CD8-positive, alpha-beta memory T cell (primary cell): ENCODE measurements around the gene CSTF1. TPM values are rescaled to one million over a fixed set of nuclear protein-coding genes. Genes with fewer than 3 reads are reported as not detected.
"Not testable (repeated sequence)": the region's sequence is repeated elsewhere in the genome, so short reads cannot be mapped to it uniquely, and the experiment has no call there.

ENCODE experiments used
- CTCF ChIA-PET: fragments of 350-600 bp; sonication (Branson Sonifier 250); formaldehyde crosslinking; loops from one replicate; lab custom pipeline; 2021; ENCODE audit warnings: antibody characterized with exemption; lab: Charles Lee
- POLR2A ChIA-PET: fragments of 350-600 bp; sonication (Branson Sonifier 250); formaldehyde crosslinking; loops from one replicate; lab custom pipeline; 2021; ENCODE audit warnings: antibody characterized with exemption; lab: Charles Lee
- DNase-seq, 5 donors: peaks; one replicate each; pipeline versions ENCODE4 v3.0.0 to v3.0.0-alpha.2; 2020 to 2022; ENCODE audit warnings: mixed read lengths in 1 of 5
- H3K27ac ChIP-seq: one replicate; pipeline ENCODE4 v1.7.0; 2013; ENCODE audit warnings: low read depth, mild to moderate bottlenecking, low read length, moderate library complexity
- H3K27me3 ChIP-seq: 2 replicates; pipeline ENCODE4 v1.7.0; 2013; ENCODE audit warnings: low read length, mild to moderate bottlenecking; ENCODE audit not compliant: insufficient read depth, poor library complexity, severe bottlenecking
- H3K36me3 ChIP-seq: 2 replicates; pipeline ENCODE4 v1.7.0; 2013; ENCODE audit warnings: mild to moderate bottlenecking, low read length, moderate library complexity; ENCODE audit not compliant: insufficient read depth
- H3K4me1 ChIP-seq: 2 replicates; pipeline ENCODE4 v1.7.0; 2013; ENCODE audit warnings: mild to moderate bottlenecking, low read length, moderate library complexity; ENCODE audit not compliant: insufficient read depth
- H3K4me3 ChIP-seq: 2 replicates; pipeline ENCODE4 v1.7.0; 2013; ENCODE audit warnings: mild to moderate bottlenecking, low read length
- H3K9me3 ChIP-seq: 2 replicates; pipeline ENCODE4 v1.7.0; 2013; ENCODE audit warnings: mild to moderate bottlenecking, low read length
- H3K27ac Mint-ChIP-seq, 8 donors: one replicate each; pipeline ENCODE4 v1.8.0; 2020 to 2021; ENCODE audit warnings: mixed read lengths in 8 of 8, mild to moderate bottlenecking in 6 of 8, inconsistent platforms in 3 of 8, moderate library complexity in 3 of 8
- H3K27me3 Mint-ChIP-seq, 2 donors: one replicate each; pipeline ENCODE4 v1.8.0; 2020 to 2021; ENCODE audit warnings: mixed read lengths in 2 of 2, mild to moderate bottlenecking in 1 of 2, moderate library complexity in 1 of 2
- H3K36me3 Mint-ChIP-seq, 3 donors: one replicate each; pipeline ENCODE4 v1.8.0; 2020 to 2021; ENCODE audit warnings: mixed read lengths in 3 of 3, inconsistent platforms in 1 of 3, mild to moderate bottlenecking in 1 of 3
- H3K4me1 Mint-ChIP-seq, 3 donors: one replicate each; pipeline ENCODE4 v1.8.0; 2020 to 2021; ENCODE audit warnings: mixed read lengths in 3 of 3, inconsistent platforms in 1 of 3, mild to moderate bottlenecking in 1 of 3
- H3K4me3 Mint-ChIP-seq, 7 donors: one replicate each; pipeline ENCODE4 v1.8.0; 2020 to 2021; ENCODE audit warnings: mixed read lengths in 7 of 7, mild to moderate bottlenecking in 6 of 7, moderate library complexity in 4 of 7, inconsistent platforms in 2 of 7
- H3K9me3 Mint-ChIP-seq, 5 donors: one replicate each; pipeline ENCODE4 v1.8.0; 2020 to 2022; ENCODE audit warnings: mixed read lengths in 5 of 5, mild to moderate bottlenecking in 3 of 5, moderate library complexity in 2 of 5, inconsistent platforms in 1 of 5
- polyA plus RNA-seq: library from polyadenylated mRNA; unstranded; fragments of 300-500 nt; fragmentation: Illumina TruSeq; gene quantifications from one replicate; pipeline ENCODE4 v1.2.3, GENCODE V29; 2021
- total RNA-seq, 2 experiments: library from RNA; stranded (reverse); gene quantifications; one replicate each; pipeline ENCODE4 v1.2.3, GENCODE V29; 2021

Gene CSTF1
- total and polyA plus RNA-seq, 3 experiments from 2014 or later = 37.0 to 54.7 (median 54.2) TPM

DNA sequence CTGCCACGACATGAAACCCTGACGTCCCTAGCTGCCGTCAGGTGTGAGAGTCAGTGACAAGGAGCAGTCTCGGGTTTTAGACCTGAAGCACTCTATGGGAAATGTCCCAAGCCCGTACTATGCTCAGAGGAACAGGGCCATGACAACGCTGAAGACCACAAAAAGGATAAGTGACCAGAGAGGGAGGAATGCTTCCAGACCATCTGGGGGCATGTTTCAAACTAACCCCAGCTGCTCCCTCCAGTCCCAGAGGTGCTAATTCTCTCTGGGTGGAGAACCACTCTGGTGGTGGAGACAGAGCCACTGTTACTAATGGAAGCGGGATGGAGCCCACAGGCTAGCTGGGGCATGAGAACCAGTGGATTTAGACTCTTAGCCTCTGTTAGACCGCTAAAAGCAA lies 9.1 kb upstream of the CSTF1 start:
- Mint-ChIP-seq H3K9me3 (no peaks in the 10 kb centered on the region), H3K4me3 (no peak overlapping the region), H3K27ac (peak overlapping the region in 1 of 8 donors; percentile 56), H3K4me1 (peaks cover 0 to 5% (median 0%) of the 10 kb centered on the region in 3 donors), H3K36me3 (peaks cover 0 to 8% (median 4%) of the 10 kb centered on the region in 3 donors), H3K27me3 (no peaks in the 10 kb centered on the region)
- no peaks in the 10 kb centered on the region for H3K27me3 ChIP-seq
- H3K27ac ChIP-seq = no peak overlapping the region
- no peaks in the 10 kb centered on the region for H3K4me1 ChIP-seq
- no peak overlapping the region for H3K4me3 ChIP-seq
- ChIA-PET POLR2A (no interaction called here), CTCF (interaction anchor here (1.1 kb wide), 1 partner anchor 40 kb away, joined by 3 read pairs; no protein-coding TSS in a partner anchor)
- no peak for DNase-seq
- H3K9me3 ChIP-seq = no peaks in the 10 kb centered on the region
- no peaks in the 10 kb centered on the region for H3K36me3 ChIP-seq

DNA sequence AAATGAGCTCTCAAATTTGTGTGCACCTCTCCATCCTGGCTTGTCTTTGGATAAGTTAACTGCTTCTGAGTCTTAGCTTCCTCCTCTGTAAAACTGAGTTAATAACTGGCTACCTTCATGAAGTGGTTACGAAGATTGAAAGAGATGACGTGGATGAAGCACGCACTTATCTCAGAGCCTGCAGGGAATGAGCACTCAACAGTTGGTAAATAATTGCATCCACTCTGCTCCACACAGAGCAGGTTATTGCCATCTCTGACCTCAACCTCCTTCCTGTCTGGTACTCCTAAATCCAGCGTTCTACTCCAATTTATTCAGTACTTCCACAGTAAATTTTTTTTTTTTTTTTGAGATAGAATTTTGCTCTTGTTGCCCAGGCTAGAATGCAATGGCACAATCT lies 7.3 kb upstream of the CSTF1 start:
- H3K27ac ChIP-seq = no peak overlapping the region
- POLR2A ChIA-PET = no interaction called here
- H3K36me3 ChIP-seq = no peaks in the 10 kb centered on the region
- Mint-ChIP-seq H3K27ac (no peak overlapping the region), H3K9me3 (no peaks in the 10 kb centered on the region), H3K4me1 (peaks cover 0 to 4% (median 0%) of the 10 kb centered on the region in 3 donors), H3K27me3 (peaks cover 0 to 2% of the 10 kb centered on the region in 2 donors), H3K4me3 (no peak overlapping the region), H3K36me3 (peaks cover 0 to 11% (median 7%) of the 10 kb centered on the region in 3 donors)
- no peak overlapping the region for H3K4me3 ChIP-seq
- no peak for DNase-seq
- CTCF ChIA-PET = interaction anchor here (1.5 kb wide), 1 partner anchor 9 kb away, joined by 5 read pairs; no protein-coding TSS in a partner anchor
- no peaks in the 10 kb centered on the region for H3K9me3 ChIP-seq
- no peaks in the 10 kb centered on the region for H3K27me3 ChIP-seq
- no peaks in the 10 kb centered on the region for H3K4me1 ChIP-seq

DNA sequence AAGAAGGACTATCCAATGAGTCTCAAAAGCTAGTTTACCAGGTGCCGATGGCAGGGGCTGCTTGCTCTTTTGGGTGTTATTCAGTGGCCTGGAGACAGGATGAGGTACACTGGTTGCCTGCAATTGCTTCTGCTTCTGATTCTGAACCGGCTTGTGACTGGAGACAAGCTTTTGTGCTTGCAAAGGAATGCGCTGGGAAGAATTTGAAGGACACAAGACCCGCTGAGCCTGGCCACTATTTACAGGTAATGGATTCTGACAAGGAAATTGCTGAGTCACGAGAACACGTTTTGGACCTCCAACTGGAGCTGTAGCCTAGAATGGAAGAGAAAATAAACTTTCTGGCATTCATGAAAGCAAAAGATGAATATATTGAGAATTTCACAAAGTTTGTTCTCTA lies 6.2 kb upstream of the CSTF1 start:
- Histone ChIP-seq H3K27me3 (no peaks in the 10 kb centered on the region), H3K9me3 (no peaks in the 10 kb centered on the region), H3K4me3 (no peak overlapping the region), H3K36me3 (no peaks in the 10 kb centered on the region), H3K27ac (no peak overlapping the region), H3K4me1 (peaks cover 2% of the 10 kb centered on the region)
- Mint-ChIP-seq H3K27ac (no peak overlapping the region), H3K9me3 (no peaks in the 10 kb centered on the region), H3K4me3 (peak overlapping the region in 1 of 7 donors; percentile 69), H3K36me3 (peaks cover 0 to 11% (median 7%) of the 10 kb centered on the region in 3 donors), H3K4me1 (peaks cover 0 to 5% (median 4%) of the 10 kb centered on the region in 3 donors), H3K27me3 (peaks cover 0 to 2% of the 10 kb centered on the region in 2 donors)
- no peak for DNase-seq
- ChIA-PET CTCF (no interaction called here), POLR2A (no interaction called here)

DNA sequence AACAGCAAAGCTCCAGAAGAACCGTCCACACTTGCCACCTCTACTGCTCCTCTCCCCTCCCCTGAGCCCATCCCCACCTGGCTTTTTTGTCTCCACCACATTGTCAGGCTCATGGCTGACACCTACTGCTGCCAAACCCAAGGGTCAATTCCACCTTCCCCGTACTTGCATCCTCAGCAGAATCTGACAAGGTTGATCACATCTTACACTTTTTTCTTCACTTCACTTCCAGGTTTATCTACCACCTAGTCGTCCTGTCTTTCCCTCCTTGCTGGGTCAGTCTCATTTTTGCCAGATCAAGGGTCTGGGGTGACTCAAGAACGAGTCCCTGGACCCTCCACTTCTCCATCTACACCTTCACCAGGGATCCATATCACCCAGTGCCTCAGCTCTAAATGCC lies 3.6 kb upstream of the CSTF1 start:
- Mint-ChIP-seq H3K9me3 (no peaks in the 10 kb centered on the region), H3K36me3 (peaks cover 0 to 16% (median 7%) of the 10 kb centered on the region in 3 donors), H3K4me3 (no peak overlapping the region), H3K4me1 (peaks cover 10 to 18% (median 14%) of the 10 kb centered on the region in 3 donors), H3K27ac (peak overlapping the region in 2 of 8 donors; percentile 30 to 39), H3K27me3 (peaks cover 0 to 2% of the 10 kb centered on the region in 2 donors)
- no peaks in the 10 kb centered on the region for H3K36me3 ChIP-seq
- ChIA-PET POLR2A (no interaction called here), CTCF (no interaction called here)
- no peak overlapping the region for H3K27ac ChIP-seq
- H3K4me1 ChIP-seq = peaks cover 13% of the 10 kb centered on the region
- no peak overlapping the region for H3K4me3 ChIP-seq
- H3K9me3 ChIP-seq = no peaks in the 10 kb centered on the region
- no peaks in the 10 kb centered on the region for H3K27me3 ChIP-seq
- no peak for DNase-seq

DNA sequence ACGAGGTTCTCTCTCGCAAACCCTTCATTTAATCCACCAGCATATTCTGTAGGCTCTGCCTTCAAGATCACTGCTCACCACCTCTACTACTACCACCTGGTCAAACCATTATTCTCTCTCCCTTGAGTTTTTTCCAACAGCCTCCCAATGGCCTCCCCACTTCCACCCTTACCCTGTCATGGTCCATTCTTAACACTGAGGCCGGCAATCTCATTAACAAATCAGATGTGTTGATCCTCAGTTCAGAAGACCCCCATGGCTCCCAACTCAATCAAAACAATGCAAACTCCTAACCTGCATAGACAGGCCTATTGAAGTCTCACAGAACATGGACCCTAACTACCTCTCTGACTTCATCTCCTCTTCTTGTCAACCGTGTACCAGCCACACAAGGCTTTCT lies 2.6 kb upstream of the CSTF1 start:
- H3K4me1 Mint-ChIP-seq = peaks cover 19 to 23% (median 21%) of the 10 kb centered on the region in 3 donors
- ChIA-PET CTCF (no interaction called here), POLR2A (no interaction called here)
- Histone ChIP-seq H3K27me3 (no peaks in the 10 kb centered on the region), H3K4me3 (no peak overlapping the region), H3K36me3 (no peaks in the 10 kb centered on the region), H3K27ac (no peak overlapping the region), H3K9me3 (no peaks in the 10 kb centered on the region), H3K4me1 (peaks cover 21% of the 10 kb centered on the region)
- no peaks in the 10 kb centered on the region for H3K9me3 Mint-ChIP-seq
- no peak for DNase-seq
- H3K4me3 Mint-ChIP-seq = peak overlapping the region in 3 of 7 donors; percentile 0 to 43 (median 17)
- peaks cover 0 to 15% (median 6%) of the 10 kb centered on the region in 3 donors for H3K36me3 Mint-ChIP-seq
- peaks cover 0 to 2% of the 10 kb centered on the region in 2 donors for H3K27me3 Mint-ChIP-seq
- H3K27ac Mint-ChIP-seq = peak overlapping the region in 4 of 8 donors; percentile 1 to 61 (median 26)

DNA sequence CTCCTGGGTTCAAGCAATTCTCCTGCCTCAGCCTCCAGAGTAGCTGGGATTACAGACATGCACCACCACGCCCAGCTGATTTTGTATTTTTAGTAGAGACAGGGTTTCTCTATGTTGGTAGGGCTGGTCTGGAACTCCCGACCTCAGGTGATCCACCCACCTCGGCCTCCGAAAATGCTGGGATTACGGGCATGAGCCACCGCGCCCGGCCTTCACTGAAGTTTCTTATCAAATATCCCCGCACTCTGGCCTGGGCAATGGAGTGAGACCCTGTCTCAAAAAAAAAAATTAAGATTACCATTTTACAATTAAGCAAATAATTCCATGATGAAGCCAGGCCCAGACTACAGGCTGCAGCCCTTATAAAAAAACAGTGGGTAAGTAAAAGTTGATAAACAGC lies 2.0 kb upstream of the CSTF1 start:
- H3K27me3 Mint-ChIP-seq, H3K9me3 Mint-ChIP-seq, CTCF ChIA-PET, H3K4me3 Mint-ChIP-seq, H3K27me3 ChIP-seq, H3K4me3 ChIP-seq, POLR2A ChIA-PET, H3K36me3 ChIP-seq, DNase-seq, H3K27ac ChIP-seq, H3K27ac Mint-ChIP-seq, H3K9me3 ChIP-seq: not testable (repeated sequence)
- peaks cover 21% of the 10 kb centered on the region for H3K4me1 ChIP-seq
- Mint-ChIP-seq H3K4me1 (peaks cover 25 to 27% (median 26%) of the 10 kb centered on the region in 3 donors), H3K36me3 (peaks cover 0 to 20% (median 7%) of the 10 kb centered on the region in 3 donors)

DNA sequence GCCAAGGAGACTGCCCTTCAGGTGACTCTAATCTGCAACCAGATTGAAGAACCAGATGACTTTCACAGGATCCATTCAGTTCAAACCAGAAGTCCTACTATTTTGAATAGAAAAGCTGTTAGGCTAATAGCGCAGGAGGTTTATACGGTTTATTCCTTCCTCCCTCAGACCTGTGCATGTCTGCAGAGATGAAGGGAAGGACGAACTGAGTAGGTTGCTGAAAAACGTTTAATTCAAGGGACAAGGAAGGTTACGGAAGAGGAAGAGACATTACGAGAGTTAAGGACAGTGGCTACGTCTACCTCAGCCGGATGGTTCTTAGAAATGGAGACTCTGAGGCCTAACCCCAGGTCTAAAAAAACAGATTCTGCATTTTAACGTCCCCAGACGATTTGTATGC lies 1.4 kb upstream of the CSTF1 start:
- Histone ChIP-seq H3K27ac (peak overlapping the region; percentile 94), H3K36me3 (no peaks in the 10 kb centered on the region), H3K4me3 (peak overlapping the region; percentile 98), H3K9me3 (no peaks in the 10 kb centered on the region), H3K4me1 (peaks cover 21% of the 10 kb centered on the region), H3K27me3 (no peaks in the 10 kb centered on the region)
- POLR2A ChIA-PET = interaction anchor here (0.6 kb wide), 1 partner anchor 1691 kb away, joined by 3 read pairs; no protein-coding TSS in a partner anchor
- Mint-ChIP-seq H3K27ac (peak overlapping the region in 4 of 8 donors; percentile 25 to 87 (median 59)), H3K36me3 (peaks cover 0 to 25% (median 11%) of the 10 kb centered on the region in 3 donors), H3K4me1 (peaks cover 28 to 33% (median 31%) of the 10 kb centered on the region in 3 donors), H3K27me3 (peaks cover 0 to 2% of the 10 kb centered on the region in 2 donors), H3K4me3 (no peak overlapping the region), H3K9me3 (no peaks in the 10 kb centered on the region)
- no peak for DNase-seq
- CTCF ChIA-PET = no interaction called here

DNA sequence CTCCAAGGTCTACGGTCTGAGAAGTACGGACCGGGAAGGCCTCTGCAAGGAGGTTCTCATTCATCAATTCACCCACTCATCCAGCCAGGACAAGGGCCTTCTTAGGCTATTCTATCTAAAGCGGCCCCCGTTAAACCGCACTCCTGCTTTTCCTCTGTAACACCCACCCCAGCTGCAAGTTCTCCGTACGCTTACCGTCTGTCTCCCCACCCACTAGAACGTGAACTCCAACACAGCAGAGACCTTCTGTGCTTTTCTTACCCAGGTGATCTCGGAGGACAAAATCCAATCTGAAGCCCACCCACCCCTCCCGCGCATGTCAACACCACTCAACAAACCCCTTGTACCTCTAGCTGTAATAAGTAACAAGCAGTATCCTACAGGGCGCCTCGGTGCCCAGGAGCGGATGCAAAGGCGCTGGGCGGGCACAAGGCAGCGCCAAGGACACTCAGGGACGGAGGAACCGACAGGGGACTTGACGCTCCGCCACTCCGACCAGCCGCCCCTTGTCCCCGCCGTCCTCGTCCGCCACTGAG lies 781 bp upstream of the CSTF1 start:
- Mint-ChIP-seq H3K27ac (no peak overlapping the region), H3K4me1 (peaks cover 28 to 35% (median 31%) of the 10 kb centered on the region in 3 donors), H3K4me3 (no peak overlapping the region), H3K27me3 (peaks cover 0 to 2% of the 10 kb centered on the region in 2 donors), H3K36me3 (peaks cover 0 to 26% (median 13%) of the 10 kb centered on the region in 3 donors), H3K9me3 (no peaks in the 10 kb centered on the region)
- CTCF ChIA-PET = interaction anchor here (0.9 to 1.1 kb wide), 3 partner anchors 31 to 38 kb away, joined by 3 read pairs; no protein-coding TSS in a partner anchor
- Histone ChIP-seq H3K4me3 (peak overlapping the region; percentile 98), H3K27ac (peak overlapping the region; percentile 94), H3K4me1 (peaks cover 21% of the 10 kb centered on the region), H3K36me3 (peaks cover 1% of the 10 kb centered on the region), H3K9me3 (no peaks in the 10 kb centered on the region), H3K27me3 (no peaks in the 10 kb centered on the region)
- POLR2A ChIA-PET = interaction anchor here (0.6 to 1.2 kb wide), 6 partner anchors 21 to 1997 kb away, joined by 3 to 14 read pairs (median 4); partner anchors contain the start of genes CASS4, FAM210B, RTF2 and VAPB
- no peak for DNase-seq
